ENCODE measurements around the gene MMEL1.
"Not testable (repeated sequence)": the region's sequence is repeated elsewhere in the genome, so short reads cannot be mapped to it uniquely, and the experiment has no call there.

MMEL1 gene

GRCh38 chr1:2571348-2571747, 61.5 kb downstream of the MMEL1 start:
- DNase-seq = no peak

- no peak for DNase-seq
These were observed 62.5 kb downstream of the MMEL1 start for GRCh38 chr1:2570332-2570731.

GRCh38 chr1:2569703-2570102, 63.1 kb downstream of the MMEL1 start:
- DNase-seq = not testable (repeated sequence)

GRCh38 chr1:2569060-2569459, 63.8 kb downstream of the MMEL1 start:
- DNase-seq = no peak

- not testable (repeated sequence) for DNase-seq
These were observed 64.5 kb downstream of the MMEL1 start for GRCh38 chr1:2568187-2568816.

- no peak for DNase-seq
These were observed 65.6 kb downstream of the MMEL1 start for GRCh38 chr1:2567083-2567679.

GRCh38 chr1:2566101-2567045, 66.4 kb downstream of the MMEL1 start:
- no peak for DNase-seq

- DNase-seq = no peak
These were observed 67.9 kb downstream of the MMEL1 start for GRCh38 chr1:2564815-2565374.

GRCh38 chr1:2564006-2564814, 68.6 kb downstream of the MMEL1 start:
- DNase-seq = no peak

GRCh38 chr1:2563205-2563604, 69.6 kb downstream of the MMEL1 start:
- no peak for DNase-seq

- no peak for DNase-seq
These were observed 70.6 kb downstream of the MMEL1 start for GRCh38 chr1:2561898-2562895.

GRCh38 chr1:2561446-2561845, 71.4 kb downstream of the MMEL1 start:
- no peak for DNase-seq

- no peak for DNase-seq
These were observed 72.3 kb downstream of the MMEL1 start for GRCh38 chr1:2560299-2561073.

- DNase-seq = no peak
These were observed 73.1 kb downstream of the MMEL1 start for GRCh38 chr1:2559509-2560298.

- DNase-seq = no peak
These were observed 74.0 kb downstream of the MMEL1 start for GRCh38 chr1:2558861-2559260.

GRCh38 chr1:2558420-2558819, 74.4 kb downstream of the MMEL1 start:
- DNase-seq = no peak

- no peak for DNase-seq
These were observed 75.1 kb downstream of the MMEL1 start for GRCh38 chr1:2557482-2558400.

- no peak for DNase-seq
These were observed 75.9 kb downstream of the MMEL1 start for GRCh38 chr1:2556678-2557481.

Measured in NCI-H1092 (cell line).